BE2C (cell line): ENCODE data around the gene WDR6.

Experiments
- DNase-seq: peaks from one replicate; pipeline ENCODE4 v3.0.0-alpha.2; 2020
- H3K27me3 ChIP-seq: fragments of 250-450 bp; sonication (Bioruptor Pico); 2 replicates; pipeline ENCODE4 v1.5.1; 2020; ENCODE audit warnings: mild to moderate bottlenecking
- H3K36me3 ChIP-seq: fragments of 250-450 bp; sonication (Bioruptor Pico); 2 replicates; pipeline ENCODE4 v1.5.1; 2020; ENCODE audit warnings: mild to moderate bottlenecking
- H3K4me1 ChIP-seq: fragments of 250-450 bp; sonication (Bioruptor Pico); 2 replicates; pipeline ENCODE4 v1.5.1; 2020
- H3K4me3 ChIP-seq: 2 replicates; pipeline ENCODE4 v1.5.1; 2011; ENCODE audit warnings: low read depth, low read length
- H3K9me3 ChIP-seq: fragments of 250-450 bp; sonication (Bioruptor Pico); 2 replicates; pipeline ENCODE4 v1.5.1; 2020
- TF ChIP-seq, protein P1 (sequence below): IDR thresholded peaks from 2 replicates; pipeline ENCODE4 v1.5.1; 2012; ENCODE audit warnings: mild to moderate bottlenecking, low read depth, low read length

Gene WDR6

DNA sequence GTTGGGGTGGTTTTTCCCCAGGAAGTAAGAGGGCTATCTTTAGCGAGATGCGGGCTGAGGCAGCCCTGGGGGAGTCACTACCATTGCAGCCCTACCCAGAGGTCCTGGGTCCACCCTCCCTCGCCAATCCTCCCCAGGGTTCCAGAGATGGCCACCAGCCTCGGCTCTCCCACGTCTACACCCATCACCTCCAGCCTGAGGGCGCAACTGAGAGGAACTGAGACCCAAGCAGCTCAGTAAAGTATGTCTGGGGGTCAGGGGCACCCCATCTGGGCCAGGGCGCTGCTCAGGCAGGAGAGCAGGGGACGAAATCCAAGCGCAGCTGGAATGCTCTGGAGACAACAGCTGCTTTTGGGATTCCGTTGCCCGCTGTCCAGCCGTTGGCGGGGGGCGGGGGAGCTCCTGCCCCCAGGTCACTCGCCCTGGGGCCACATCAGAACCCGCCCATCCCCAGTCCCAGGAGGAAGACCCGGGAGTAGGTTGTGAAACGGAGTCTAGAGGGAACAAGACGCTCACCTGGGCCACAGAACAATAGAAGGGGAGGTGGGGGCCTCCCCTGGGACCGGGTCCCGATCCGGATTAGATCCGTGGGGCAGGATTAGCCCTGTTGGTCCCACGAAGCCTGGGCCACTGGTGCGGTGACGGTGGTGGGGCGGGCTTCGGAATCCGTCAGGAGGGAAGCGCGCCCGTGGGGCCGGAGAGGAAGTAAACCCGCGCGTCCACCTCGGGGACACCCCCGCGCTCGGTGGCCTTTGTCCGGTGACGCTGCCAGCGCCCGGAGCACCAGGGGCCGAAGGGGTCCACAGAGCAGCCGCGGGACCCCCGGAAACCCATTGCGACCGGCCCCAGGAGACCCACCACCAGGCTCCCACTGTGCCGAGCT lies 13.4 kb downstream of the WDR6 start:
- Histone ChIP-seq H3K36me3 (peaks cover 22% of the 10 kb centered on the region), H3K4me3 (peak overlapping the region; percentile 84), H3K27me3 (no peaks in the 10 kb centered on the region), H3K9me3 (no peaks in the 10 kb centered on the region), H3K4me1 (no peaks in the 10 kb centered on the region)
- DNase-seq: no peak
- TF ChIP-seq, protein P1, sequence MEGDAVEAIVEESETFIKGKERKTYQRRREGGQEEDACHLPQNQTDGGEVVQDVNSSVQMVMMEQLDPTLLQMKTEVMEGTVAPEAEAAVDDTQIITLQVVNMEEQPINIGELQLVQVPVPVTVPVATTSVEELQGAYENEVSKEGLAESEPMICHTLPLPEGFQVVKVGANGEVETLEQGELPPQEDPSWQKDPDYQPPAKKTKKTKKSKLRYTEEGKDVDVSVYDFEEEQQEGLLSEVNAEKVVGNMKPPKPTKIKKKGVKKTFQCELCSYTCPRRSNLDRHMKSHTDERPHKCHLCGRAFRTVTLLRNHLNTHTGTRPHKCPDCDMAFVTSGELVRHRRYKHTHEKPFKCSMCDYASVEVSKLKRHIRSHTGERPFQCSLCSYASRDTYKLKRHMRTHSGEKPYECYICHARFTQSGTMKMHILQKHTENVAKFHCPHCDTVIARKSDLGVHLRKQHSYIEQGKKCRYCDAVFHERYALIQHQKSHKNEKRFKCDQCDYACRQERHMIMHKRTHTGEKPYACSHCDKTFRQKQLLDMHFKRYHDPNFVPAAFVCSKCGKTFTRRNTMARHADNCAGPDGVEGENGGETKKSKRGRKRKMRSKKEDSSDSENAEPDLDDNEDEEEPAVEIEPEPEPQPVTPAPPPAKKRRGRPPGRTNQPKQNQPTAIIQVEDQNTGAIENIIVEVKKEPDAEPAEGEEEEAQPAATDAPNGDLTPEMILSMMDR: no peak

DNA sequence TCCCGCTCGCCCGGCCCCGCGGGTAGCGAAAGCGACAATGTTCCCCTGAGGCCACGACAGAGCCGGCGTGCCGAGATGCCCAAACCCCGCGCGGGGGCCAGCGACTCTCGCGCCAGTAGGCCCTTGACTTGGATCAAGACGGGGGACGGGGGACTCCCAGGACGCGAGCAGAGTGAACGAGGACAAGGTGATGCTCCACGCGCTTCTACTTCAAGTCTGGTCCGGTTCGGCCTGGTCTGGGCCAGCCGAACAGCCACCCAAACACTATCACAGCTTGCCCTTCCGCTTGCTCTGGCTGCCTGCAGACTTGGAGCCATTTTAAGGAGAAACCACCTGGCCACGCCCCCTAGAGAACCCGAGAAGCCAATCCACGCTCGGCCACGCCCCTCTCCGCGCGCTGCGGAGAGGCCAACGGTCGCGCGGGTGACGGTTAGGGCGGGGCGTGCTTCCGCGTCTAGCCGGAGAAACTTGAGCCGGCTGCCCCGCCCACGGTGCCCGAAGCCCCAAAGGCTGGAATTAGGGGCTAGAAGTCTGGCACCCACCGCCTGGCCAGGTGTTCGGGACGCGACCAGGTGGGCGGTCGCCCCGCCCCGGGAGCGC lies 14.1 kb downstream of the WDR6 start:
- Histone ChIP-seq H3K4me1 (no peaks in the 10 kb centered on the region), H3K36me3 (peaks cover 26% of the 10 kb centered on the region), H3K4me3 (peak overlapping the region; percentile 84), H3K27me3 (no peaks in the 10 kb centered on the region), H3K9me3 (no peaks in the 10 kb centered on the region)
- TF ChIP-seq, protein P1: no peak
- peak; percentile 97 for DNase-seq

DNA sequence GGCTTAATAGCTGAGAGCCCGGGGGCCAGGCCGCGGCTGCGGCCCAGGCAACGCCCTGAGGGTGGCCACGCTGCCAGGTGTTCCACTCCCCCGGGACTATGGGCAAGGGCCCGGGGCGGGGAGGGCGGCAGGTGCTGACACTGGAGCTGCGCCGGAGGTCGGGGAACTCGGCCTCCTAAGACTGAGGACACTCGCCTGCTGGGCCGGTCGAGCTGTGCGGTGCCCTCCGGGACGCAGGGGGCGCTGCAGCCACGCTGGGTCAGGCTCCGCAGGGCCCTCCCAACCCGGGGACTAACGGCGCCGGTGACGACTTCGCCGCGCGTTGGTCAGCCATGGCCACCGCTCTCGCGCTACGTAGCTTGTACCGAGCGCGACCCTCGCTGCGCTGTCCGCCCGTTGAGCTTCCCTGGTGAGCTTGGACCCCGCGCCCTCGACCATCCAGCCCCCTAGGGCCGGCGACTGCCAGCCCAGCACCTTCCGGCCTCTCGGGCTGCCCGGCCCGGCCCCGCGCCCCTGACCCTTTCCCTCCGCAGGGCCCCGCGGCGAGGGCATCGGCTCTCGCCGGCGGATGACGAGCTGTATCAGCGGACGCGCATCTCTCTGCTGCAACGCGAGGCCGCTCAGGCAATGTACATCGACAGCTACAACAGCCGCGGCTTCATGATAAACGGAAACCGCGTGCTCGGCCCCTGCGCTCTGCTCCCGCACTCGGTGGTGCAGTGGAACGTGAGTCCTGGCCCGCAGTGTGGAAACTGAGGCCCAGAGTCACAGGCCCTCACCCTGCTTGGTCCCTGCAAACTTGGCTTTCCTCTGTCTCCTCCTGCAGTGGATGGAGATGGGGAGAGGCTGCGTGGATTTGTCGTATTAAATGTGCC lies 14.9 kb downstream of the WDR6 start, which contains the start of gene NDUFAF3:
TSS of gene NDUFAF3 (plus strand) at position 309 of the 875 bp plus-strand sequence. CDS start at position 333, 24 bp downstream.
- peak; percentile 88 for DNase-seq
- Histone ChIP-seq H3K9me3 (no peaks in the 10 kb centered on the region), H3K4me1 (no peaks in the 10 kb centered on the region), H3K4me3 (peak within 1 kb of the TSS; percentile 84), H3K27me3 (no peaks in the 10 kb centered on the region), H3K36me3 (peaks cover 26% of the 10 kb centered on the region)
- TF ChIP-seq, protein P1: peak; percentile 64

DNA sequence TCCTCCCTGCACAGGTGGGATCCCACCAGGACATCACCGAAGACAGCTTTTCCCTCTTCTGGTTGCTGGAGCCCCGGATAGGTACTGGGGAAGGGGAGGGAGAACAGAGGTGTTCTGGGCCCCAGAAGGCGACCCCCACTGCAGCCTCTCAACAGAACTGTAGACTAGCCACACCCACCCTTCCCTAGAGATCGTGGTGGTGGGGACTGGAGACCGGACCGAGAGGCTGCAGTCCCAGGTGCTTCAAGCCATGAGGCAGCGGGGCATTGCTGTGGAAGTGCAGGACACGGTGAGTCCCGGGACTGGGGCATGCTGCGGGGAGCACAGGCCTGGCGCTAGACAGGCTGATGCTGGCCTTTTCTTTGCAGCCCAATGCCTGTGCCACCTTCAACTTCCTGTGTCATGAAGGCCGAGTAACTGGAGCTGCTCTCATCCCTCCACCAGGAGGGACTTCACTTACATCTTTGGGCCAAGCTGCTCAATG lies 15.5 kb downstream of the WDR6 start:
- Histone ChIP-seq H3K36me3 (peaks cover 28% of the 10 kb centered on the region), H3K27me3 (no peaks in the 10 kb centered on the region), H3K4me3 (peak overlapping the region; percentile 84), H3K9me3 (no peaks in the 10 kb centered on the region), H3K4me1 (no peaks in the 10 kb centered on the region)
- TF ChIP-seq, protein P1: no peak
- no peak for DNase-seq

DNA sequence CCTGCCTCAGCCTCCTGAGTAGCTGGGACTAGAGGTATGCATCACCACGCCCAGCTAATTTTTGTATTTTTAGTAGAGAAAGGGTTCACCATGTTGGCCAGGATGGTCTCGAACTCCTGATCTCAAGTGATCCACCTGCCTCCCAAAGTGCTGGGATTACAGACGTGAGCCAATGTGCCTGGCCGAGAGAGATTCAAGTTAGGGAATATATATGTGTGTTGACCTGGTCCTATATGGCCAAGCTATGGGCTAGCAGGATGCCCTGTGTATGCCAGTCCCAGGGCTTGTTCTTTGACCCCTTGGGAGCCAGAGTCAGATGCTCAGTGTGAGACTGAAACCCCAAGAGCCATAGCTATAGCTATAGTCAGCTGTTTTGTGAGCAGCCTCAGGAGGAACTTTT lies 16.6 kb downstream of the WDR6 start:
- Histone ChIP-seq H3K27me3 (no peaks in the 10 kb centered on the region), H3K36me3 (peaks cover 34% of the 10 kb centered on the region), H3K4me1 (no peaks in the 10 kb centered on the region), H3K9me3 (no peaks in the 10 kb centered on the region), H3K4me3 (no peak overlapping the region)
- TF ChIP-seq, protein P1: no peak
- DNase-seq: no peak
